Mucosa of descending colon (tissue), 3 donors: ENCODE data around the gene EEIG2. TPM values are rescaled to one million over a fixed set of nuclear protein-coding genes. Genes with fewer than 3 reads are reported as not detected.

Experiments
- ATAC-seq: fragments of 200-7000 bp; cut with Tn5 transposase; one replicate; pipeline ENCODE4 v1.9.1; 2020; ENCODE audit warnings: mild to moderate bottlenecking, moderate library complexity
- DNase-seq, 3 donors: peaks; one replicate each; pipeline ENCODE4 v3.0.0-alpha.2; 2020
- H3K36me3 ChIP-seq: fragments of 200-600 bp; one replicate; pipeline ENCODE4 v1.8.0; 2021; ENCODE audit warnings: low read depth, mild to moderate bottlenecking
- H3K4me1 ChIP-seq: fragments of 200-600 bp; one replicate; pipeline ENCODE4 v1.8.0; 2021; ENCODE audit warnings: low read depth, mild to moderate bottlenecking
- H3K4me3 ChIP-seq: fragments of 200-600 bp; one replicate; pipeline ENCODE4 v1.8.0; 2021; ENCODE audit warnings: mild to moderate bottlenecking
- H3K9me3 ChIP-seq: fragments of 200-600 bp; one replicate; pipeline ENCODE4 v1.8.0; 2021; ENCODE audit warnings: mild to moderate bottlenecking
- intact Hi-C, 2 donors: fragments of 100-400 bp; cut with DNase I in 1 of 2; cut with micrococcal nuclease in 1 of 2; formaldehyde crosslinking; loops; one replicate each; pipeline versions ENCODE4 v1.11.0 to v1.11.1; 2022; cut with DNase I, micrococcal nuclease
- total RNA-seq, 3 donors: library from RNA; stranded (reverse); fragmentation: NEBNext Ultra II Directional in 2 of 3; extraction: Animal tissue kit (Norgen Biotek cat#: 25700) in 2 of 3; gene quantifications; one replicate each; pipeline versions ENCODE4 v1.2.1 to v1.2.4, GENCODE V29; 2021 to 2023
- TF ChIP-seq, protein P1 (sequence below): fragments of 200-600 bp; IDR thresholded peaks from one replicate; pipeline ENCODE4 v1.8.0; 2022; ENCODE audit warnings: antibody characterized with exemption, mild to moderate bottlenecking
- donor health status: DM: no; HTN: no; CAD: no; lungs with moderate emphysema.
- donor health status: DM: no; HTN: no; CAD: no.
- donor health status: DM: no; HTN: yes; CAD: no.

EEIG2 gene
- total RNA-seq, 3 donors from 2014 or later, result 21.4 to 32.7 (median 29.5) TPM

DNA sequence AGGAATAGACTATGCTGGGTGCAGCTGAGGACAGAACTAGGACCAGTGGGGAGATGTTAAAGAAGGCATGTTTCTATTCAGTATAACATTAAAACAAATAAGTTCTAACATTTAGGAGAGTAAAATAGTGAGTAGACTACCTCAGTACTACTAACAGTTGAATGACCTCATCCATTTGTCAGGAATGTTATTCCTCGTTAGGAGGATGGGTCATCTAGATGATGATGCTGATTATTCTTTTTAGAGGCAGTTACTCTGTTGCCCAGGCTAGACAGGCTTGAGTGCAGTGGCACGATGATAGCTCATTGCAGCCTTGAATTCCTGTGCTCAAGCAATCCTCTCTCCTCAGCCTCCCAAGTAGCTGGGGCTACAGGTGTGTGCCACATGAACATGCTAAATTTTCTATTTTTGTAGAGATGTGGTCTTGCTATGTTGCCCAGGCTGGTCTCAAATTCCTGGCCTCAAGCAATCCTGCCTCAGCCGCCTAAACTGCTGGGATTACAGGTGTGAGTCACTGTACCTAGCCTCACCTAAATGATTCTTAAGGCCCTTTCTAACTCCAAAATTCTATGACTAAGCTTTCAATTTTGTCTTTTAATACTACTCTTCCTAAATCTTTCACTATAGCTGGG, 9.3 kb downstream of the EEIG2 start:
- no peaks in the 10 kb centered on the region for H3K9me3 ChIP-seq
- intact Hi-C loops, result no loop called here
- ATAC-seq, result no peak
- no peak for DNase-seq
- H3K4me1 ChIP-seq, result peaks cover 7% of the 10 kb centered on the region
- TF ChIP-seq, protein P1, sequence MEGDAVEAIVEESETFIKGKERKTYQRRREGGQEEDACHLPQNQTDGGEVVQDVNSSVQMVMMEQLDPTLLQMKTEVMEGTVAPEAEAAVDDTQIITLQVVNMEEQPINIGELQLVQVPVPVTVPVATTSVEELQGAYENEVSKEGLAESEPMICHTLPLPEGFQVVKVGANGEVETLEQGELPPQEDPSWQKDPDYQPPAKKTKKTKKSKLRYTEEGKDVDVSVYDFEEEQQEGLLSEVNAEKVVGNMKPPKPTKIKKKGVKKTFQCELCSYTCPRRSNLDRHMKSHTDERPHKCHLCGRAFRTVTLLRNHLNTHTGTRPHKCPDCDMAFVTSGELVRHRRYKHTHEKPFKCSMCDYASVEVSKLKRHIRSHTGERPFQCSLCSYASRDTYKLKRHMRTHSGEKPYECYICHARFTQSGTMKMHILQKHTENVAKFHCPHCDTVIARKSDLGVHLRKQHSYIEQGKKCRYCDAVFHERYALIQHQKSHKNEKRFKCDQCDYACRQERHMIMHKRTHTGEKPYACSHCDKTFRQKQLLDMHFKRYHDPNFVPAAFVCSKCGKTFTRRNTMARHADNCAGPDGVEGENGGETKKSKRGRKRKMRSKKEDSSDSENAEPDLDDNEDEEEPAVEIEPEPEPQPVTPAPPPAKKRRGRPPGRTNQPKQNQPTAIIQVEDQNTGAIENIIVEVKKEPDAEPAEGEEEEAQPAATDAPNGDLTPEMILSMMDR, result no peak
- H3K4me3 ChIP-seq, result no peak overlapping the region
- H3K36me3 ChIP-seq, result no peaks in the 10 kb centered on the region

DNA sequence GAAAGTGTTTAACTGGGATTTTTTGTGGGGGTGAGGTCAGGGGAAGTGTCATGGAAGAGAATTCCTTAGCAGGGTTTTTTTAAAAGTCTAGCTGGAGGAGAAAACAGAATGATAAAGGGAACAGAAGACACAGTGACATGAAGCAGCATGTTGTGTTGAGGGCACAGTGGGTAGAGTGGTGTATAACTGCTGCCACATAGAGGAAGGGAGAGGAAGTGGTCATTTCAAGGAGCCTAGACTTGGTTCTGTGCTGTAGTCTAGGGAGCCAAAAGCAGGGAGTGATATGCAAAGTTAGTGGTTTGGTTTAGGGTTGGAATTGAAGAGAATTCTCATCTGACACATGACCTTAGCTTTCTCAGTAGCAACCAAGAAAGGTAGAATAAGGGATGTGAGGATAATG, 10.2 kb downstream of the EEIG2 start:
- ATAC-seq, result peak; percentile 92
- Histone ChIP-seq H3K9me3 (no peaks in the 10 kb centered on the region), H3K4me3 (no peak overlapping the region), H3K36me3 (no peaks in the 10 kb centered on the region), H3K4me1 (peaks cover 7% of the 10 kb centered on the region)
- no peak for DNase-seq
- intact Hi-C loops, result no loop called here
- TF ChIP-seq, protein P1, result no peak

DNA sequence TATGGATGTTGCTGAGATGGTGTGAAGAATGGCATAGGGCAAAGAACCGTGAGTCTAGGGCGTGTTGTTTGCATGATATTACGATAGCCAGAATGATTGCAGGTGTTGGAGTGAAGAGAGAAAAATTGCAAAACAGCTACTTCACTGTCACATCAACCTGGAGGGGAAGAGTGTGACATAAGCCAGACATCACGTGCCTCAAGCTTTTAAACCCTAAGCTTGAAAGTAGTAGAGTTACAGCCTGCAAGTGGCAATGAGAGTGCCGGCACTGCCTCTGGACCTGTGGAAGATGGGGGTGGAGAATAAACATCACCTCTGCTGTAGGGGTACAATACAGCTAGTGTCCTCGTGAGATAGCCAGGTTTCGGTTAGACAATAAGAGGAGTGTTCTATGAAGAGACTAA, 11.1 kb downstream of the EEIG2 start:
- no peak overlapping the region for H3K4me3 ChIP-seq
- no peaks in the 10 kb centered on the region for H3K36me3 ChIP-seq
- peaks cover 7% of the 10 kb centered on the region for H3K4me1 ChIP-seq
- no peaks in the 10 kb centered on the region for H3K9me3 ChIP-seq
- no peak for DNase-seq
- peak; percentile 73 for ATAC-seq
- TF ChIP-seq, protein P1, result no peak
- intact Hi-C loops, result no loop called here

DNA sequence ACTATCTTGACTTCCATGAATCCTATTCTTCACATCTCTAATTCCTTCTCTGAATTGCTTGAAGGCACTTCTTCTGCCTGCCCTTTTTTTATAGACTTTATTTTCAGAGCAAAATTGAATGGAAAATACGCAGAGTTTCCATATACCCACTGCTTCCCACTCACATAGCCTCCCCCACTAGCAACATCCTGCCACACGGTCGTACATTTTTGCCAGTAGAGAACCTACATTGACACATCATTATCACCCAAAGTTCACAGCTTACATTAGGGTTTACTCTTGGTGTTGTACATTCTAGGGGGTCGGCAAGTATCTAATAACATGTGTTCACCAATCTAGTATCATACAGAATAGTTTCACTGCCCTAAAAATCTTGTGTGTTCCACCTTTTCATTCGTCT, 12.3 kb downstream of the EEIG2 start:
- H3K4me3 ChIP-seq, result no peak overlapping the region
- TF ChIP-seq, protein P1, result no peak
- peaks cover 7% of the 10 kb centered on the region for H3K4me1 ChIP-seq
- no peak for DNase-seq
- intact Hi-C loops, result no loop called here
- no peaks in the 10 kb centered on the region for H3K9me3 ChIP-seq
- no peak for ATAC-seq
- no peaks in the 10 kb centered on the region for H3K36me3 ChIP-seq

DNA sequence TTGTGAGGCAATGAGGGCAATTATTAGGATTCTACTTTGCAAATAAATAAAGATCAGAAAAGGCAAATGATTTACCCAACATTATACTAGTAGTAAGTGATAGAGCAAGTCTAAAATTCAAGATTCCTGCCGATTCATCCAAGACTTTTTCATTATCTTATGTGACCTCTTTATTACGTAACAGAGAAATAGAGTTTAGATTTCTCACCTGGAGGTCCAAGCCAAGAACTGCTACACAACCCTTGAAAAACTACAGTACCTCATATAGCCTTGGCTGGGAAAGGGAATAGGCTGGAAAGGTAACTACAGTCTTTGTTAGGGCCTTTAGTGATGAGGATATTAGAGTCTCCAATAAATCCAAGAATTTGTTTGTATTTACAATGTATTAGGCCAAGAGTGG, 13.3 kb downstream of the EEIG2 start:
- TF ChIP-seq, protein P1, result no peak
- H3K4me1 ChIP-seq, result peaks cover 7% of the 10 kb centered on the region
- no peaks in the 10 kb centered on the region for H3K36me3 ChIP-seq
- DNase-seq, result no peak
- H3K9me3 ChIP-seq, result no peaks in the 10 kb centered on the region
- ATAC-seq, result no peak
- intact Hi-C loops, result no loop called here
- H3K4me3 ChIP-seq, result no peak overlapping the region

DNA sequence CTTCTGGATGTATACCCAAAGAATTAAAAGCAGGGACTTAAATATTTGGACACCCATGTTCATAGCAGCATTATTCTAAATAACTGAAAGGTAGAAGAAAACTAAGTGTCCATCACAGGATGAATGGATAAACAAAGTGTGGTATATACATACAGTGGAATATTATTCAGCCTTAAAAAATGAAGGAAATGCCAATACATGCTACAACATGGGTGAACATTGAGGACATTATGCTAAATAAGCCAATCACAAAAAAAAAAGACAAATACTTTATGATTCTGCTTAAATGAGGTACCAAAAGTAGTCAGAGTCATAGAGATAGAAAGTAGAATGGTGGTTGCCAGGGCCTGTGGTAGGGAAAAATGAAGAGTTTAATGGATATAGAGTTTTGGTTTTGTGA, 14.1 kb downstream of the EEIG2 start:
- TF ChIP-seq, protein P1, result no peak
- Histone ChIP-seq H3K4me1 (peaks cover 7% of the 10 kb centered on the region), H3K9me3 (no peaks in the 10 kb centered on the region), H3K36me3 (no peaks in the 10 kb centered on the region), H3K4me3 (no peak overlapping the region)
- ATAC-seq, result no peak
- no peak for DNase-seq
- intact Hi-C loops, result no loop called here
